Erythroblast (primary cell): ENCODE measurements around the gene STX8.

Source experiments
- GATA1 ChIP-seq: IDR thresholded peaks from 2 replicates; pipeline ENCODE4 v1.6.1; 2011; ENCODE audit warnings: low read depth, mild to moderate bottlenecking, control low read depth, low read length, moderate library complexity
- POLR2A ChIP-seq: IDR thresholded peaks from 2 replicates; pipeline ENCODE4 v1.6.1; 2011; ENCODE audit warnings: mild to moderate bottlenecking, low read length

GRCh38 chr17:9432934-9433421 is 142.6 kb downstream of the STX8 start:
- TF ChIP-seq POLR2A: no peak
- no peak for TF ChIP-seq GATA1
